ENCODE data around the gene LCN9. TPM values are rescaled to one million over a fixed set of nuclear protein-coding genes. Genes with fewer than 3 reads are reported as not detected.

Gene LCN9, protein sequence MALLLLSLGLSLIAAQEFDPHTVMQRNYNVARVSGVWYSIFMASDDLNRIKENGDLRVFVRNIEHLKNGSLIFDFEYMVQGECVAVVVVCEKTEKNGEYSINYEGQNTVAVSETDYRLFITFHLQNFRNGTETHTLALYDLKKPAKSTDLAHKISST
- total RNA-seq, result not detected in 2 replicates

DNA sequence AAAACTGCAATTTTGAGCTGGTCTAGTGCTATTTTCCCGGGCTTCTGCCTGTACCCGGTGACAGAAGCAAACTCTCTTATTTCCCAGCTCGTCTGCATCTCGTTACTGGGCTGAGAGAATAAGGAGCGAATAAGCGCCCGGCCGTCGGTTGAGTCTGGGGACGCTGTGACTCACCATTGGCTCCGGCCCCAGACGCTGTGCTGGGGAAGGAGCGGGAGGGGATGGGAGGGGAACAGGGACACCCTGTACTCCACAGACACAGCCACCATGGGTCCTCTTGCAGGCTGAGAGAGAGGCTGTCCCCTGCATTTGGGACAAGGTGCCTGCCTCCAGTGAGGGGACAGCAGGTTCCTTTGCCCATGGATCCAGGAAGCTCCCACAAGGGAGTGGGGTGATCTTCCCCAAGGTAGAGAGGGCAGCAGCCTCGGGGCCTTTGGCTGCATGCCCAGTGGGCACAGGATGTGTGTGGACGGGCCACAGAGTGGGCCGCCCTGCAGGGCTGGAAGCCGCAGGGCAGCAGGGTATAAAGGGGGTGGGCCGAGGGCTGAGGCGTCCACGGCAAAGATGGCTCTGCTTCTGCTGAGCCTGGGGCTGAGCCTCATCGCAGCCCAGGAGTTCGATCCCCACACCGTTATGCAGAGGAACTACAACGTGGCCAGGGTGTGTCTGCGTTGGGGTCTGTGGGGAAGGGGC lies at the start of gene LCN9:
LCN9 (plus strand) TSS at position 552 of the 693 bp plus-strand sequence; CDS start at position 565, 13 bp downstream.

GRCh38 chr9:135639196-135639595 lies 23.9 kb upstream of the LCN9 start, which contains the start of gene GLT6D1:
GLT6D1 (minus strand) TSS chr9:135639540; CDS start chr9:135639187, 353 bp downstream.

GRCh38 chr9:135699440-135699839 lies 36.3 kb downstream of the LCN9 start, which contains the start of gene SOHLH1:
SOHLH1 (minus strand) TSS chr9:135699481; CDS start chr9:135699467, 14 bp downstream.

GRCh38 chr9:135701959-135702721 lies 39.0 kb downstream of the LCN9 start, which contains the start of gene KCNT1:
KCNT1 (plus strand) TSS chr9:135702185; CDS start chr9:135702259, 74 bp downstream.

Other genes with a start within 250 kb of the LCN9 start
- gene PPP1R26, start 183.5 kb upstream of the LCN9 start, total RNA-seq, result 9.8 and 16.5 TPM in 2 replicates
- gene MRPS2, start 162.6 kb upstream of the LCN9 start, total RNA-seq, result 30.5 and 39.3 TPM in 2 replicates
- gene LCN1, start 141.9 kb upstream of the LCN9 start, total RNA-seq, result not detected in 2 replicates
- gene OBP2A, start 117.2 kb upstream of the LCN9 start, total RNA-seq, result not detected in 2 replicates
- not detected in 2 replicates for gene PAEP, start 101.6 kb upstream of the LCN9 start, total RNA-seq
- not detected in 2 replicates for gene GLT6D1, start 23.8 kb upstream of the LCN9 start, total RNA-seq
- not detected in 2 replicates for gene SOHLH1, start 36.2 kb downstream of the LCN9 start, total RNA-seq
- not detected in 2 replicates for gene KCNT1, start 38.9 kb downstream of the LCN9 start, total RNA-seq
- gene CAMSAP1, start 244.2 kb downstream of the LCN9 start, total RNA-seq, result 28.9 and 32.6 TPM in 2 replicates